SK-N-SH (cell line): ENCODE measurements around the gene LRP6. TPM values are rescaled to one million over a fixed set of nuclear protein-coding genes. Genes with fewer than 3 reads are reported as not detected.

ENCODE experiments used
- CTCF ChIA-PET: fragments of 300-600, 350-600 bp; formaldehyde crosslinking; extraction: SDS; loops from one replicate; lab custom pipeline; 2021; lab: Yijun Ruan, JAX
- POLR2A ChIA-PET: fragments of 350-600 bp; sonication (Branson Sonifier 250); formaldehyde crosslinking; extraction: SDS; loops from one replicate; lab custom pipeline; 2020; ENCODE audit warnings: antibody characterized with exemption, inconsistent platforms; lab: Yijun Ruan, JAX
- DNase-seq: peaks from one replicate; pipeline ENCODE4 v3.0.0; 2012
- H2AFZ ChIP-seq: fragments of 200-600 bp; sonication (generic); 2 replicates; pipeline ENCODE4 v1.8.1; 2016; ENCODE audit warnings: antibody characterized with exemption, mild to moderate bottlenecking, low read depth
- H3F3A ChIP-seq: fragments of 200-600 bp; sonication (generic); replicated peaks from 2 replicates; pipeline ENCODE3; 2016; ENCODE audit warnings: antibody characterized with exemption, mild to moderate bottlenecking; ENCODE audit not compliant: insufficient read depth
- H3K27ac ChIP-seq, 2 experiments: fragments of 200-500 bp in 1 of 2; fragments of 200-600 bp in 1 of 2; sonication (Bioruptor generic) in 1 of 2; sonication (generic), shearing (Covaris generic) in 1 of 2; 2 replicates each; pipeline versions ENCODE4 v1.5.1 to v1.6.1; 2014 to 2016; ENCODE audit warnings: low read depth in 2 of 2, inconsistent platforms in 1 of 2, low read length in 1 of 2, mild to moderate bottlenecking in 1 of 2, mixed read lengths in 1 of 2
- H3K27me3 ChIP-seq: fragments of 200-600 bp; sonication (generic), shearing (Covaris generic); 2 replicates; pipeline ENCODE4 v1.6.1; 2016; ENCODE audit warnings: mixed run types; ENCODE audit not compliant: insufficient read depth
- H3K36me3 ChIP-seq, 2 experiments: fragments of 200-500 bp in 1 of 2; fragments of 200-600 bp in 1 of 2; sonication (Bioruptor generic) in 1 of 2; sonication (generic) in 1 of 2; replicated peaks in 1 of 2; 2 replicates each; pipeline versions ENCODE3 to v1.5.1; 2014 to 2016; ENCODE audit warnings: low read length in 1 of 2, mild to moderate bottlenecking in 1 of 2; ENCODE audit not compliant: insufficient read depth in 2 of 2, control insufficient read depth in 1 of 2
- H3K4me1 ChIP-seq, 2 experiments: fragments of 200-500 bp in 1 of 2; fragments of 200-600 bp in 1 of 2; sonication (Bioruptor generic) in 1 of 2; sonication (generic), shearing (Covaris generic) in 1 of 2; 2 replicates each; pipeline versions ENCODE4 v1.5.1 to v1.6.1; 2014 to 2016; ENCODE audit warnings: low read depth in 1 of 2, low read length in 1 of 2, mixed run types in 1 of 2; ENCODE audit not compliant: insufficient read depth in 2 of 2, control insufficient read depth in 1 of 2
- H3K4me2 ChIP-seq: fragments of 200-600 bp; sonication (generic), shearing (Covaris generic); 2 replicates; pipeline ENCODE4 v1.6.1; 2017; ENCODE audit warnings: mixed run types
- H3K4me3 ChIP-seq, 2 experiments: fragments of 200-500 bp in 1 of 2; fragments of 200-600 bp in 1 of 2; sonication (Bioruptor generic) in 1 of 2; sonication (generic), shearing (Covaris generic) in 1 of 2; 2 replicates each; pipeline versions ENCODE4 v1.5.1 to v1.8.1; 2014 to 2016; ENCODE audit warnings: low read depth in 2 of 2, inconsistent platforms in 1 of 2, low read length in 1 of 2, mild to moderate bottlenecking in 1 of 2, mixed read lengths in 1 of 2, moderate library complexity in 1 of 2
- H3K79me2 ChIP-seq: fragments of 200-600 bp; sonication (generic); 2 replicates; pipeline ENCODE4 v1.8.1; 2017; ENCODE audit warnings: mild to moderate bottlenecking; ENCODE audit not compliant: insufficient read depth
- H3K9ac ChIP-seq: fragments of 200-600 bp; sonication (generic); 2 replicates; pipeline ENCODE4 v1.6.1; 2017; ENCODE audit warnings: mixed run types
- H3K9me2 ChIP-seq: fragments of 200-600 bp; sonication (generic); 2 replicates; pipeline ENCODE4 v1.6.1; 2017; ENCODE audit warnings: mixed run types
- H3K9me3 ChIP-seq: fragments of 200-600 bp; sonication (generic); 2 replicates; pipeline ENCODE4 v1.6.1; 2017; ENCODE audit warnings: mixed run types, mild to moderate bottlenecking, moderate library complexity
- H4K20me1 ChIP-seq: fragments of 200-600 bp; sonication (generic); 2 replicates; pipeline ENCODE4 v1.6.1; 2017; ENCODE audit warnings: mild to moderate bottlenecking, mixed run types; ENCODE audit not compliant: insufficient read depth
- CHD2 ChIP-seq: fragments of 150-350 bp; IDR thresholded peaks from 2 replicates; pipeline ENCODE4 v1.6.1; 2018; ENCODE audit warnings: low read length; ENCODE audit not compliant: partially characterized antibody
- EP300 ChIP-seq, 2 experiments: IDR thresholded peaks; 2 replicates each; pipeline versions ENCODE4 v1.4.0 to v1.6.1; 2012; ENCODE audit warnings: borderline replicate concordance in 1 of 2, low read depth in 1 of 2, low read length in 1 of 2
- EZH2phosphoT487 ChIP-seq: fragments of 200-600 bp; sonication (generic); IDR thresholded peaks from 2 replicates; pipeline ENCODE4 v1.6.1; 2017; ENCODE audit warnings: low read depth, mixed run types, mild to moderate bottlenecking, antibody characterized with exemption, moderate library complexity, borderline replicate concordance
- FOSL2 ChIP-seq: IDR thresholded peaks from 2 replicates; pipeline ENCODE4 v1.4.0; 2012; ENCODE audit warnings: low read depth, mild to moderate bottlenecking, moderate library complexity, borderline replicate concordance
- FOXJ3 ChIP-seq: sonication (generic); formaldehyde crosslinking; IDR thresholded peaks from 2 replicates; pipeline ENCODE4 v1.5.1; 2020; ENCODE audit warnings: mild to moderate bottlenecking, missing genetic modification reagents
- MXI1 ChIP-seq: IDR thresholded peaks from 2 replicates; pipeline ENCODE4 v1.6.1; 2012; ENCODE audit warnings: mild to moderate bottlenecking, low read depth, low read length, improper control_type of control experiment
- PBX3 ChIP-seq: IDR thresholded peaks from 2 replicates; pipeline ENCODE4; 2012
- POLR2AphosphoS5 ChIP-seq: IDR thresholded peaks from 2 replicates; pipeline ENCODE4 v1.6.1; 2012; ENCODE audit warnings: low read depth, low read length
- RCOR1 ChIP-seq: fragments of 150-350 bp; IDR thresholded peaks from 2 replicates; pipeline ENCODE4 v1.6.1; 2017; ENCODE audit warnings: antibody characterized with exemption, low read length
- REST ChIP-seq: IDR thresholded peaks from 2 replicates; pipeline ENCODE4 v1.6.1; 2012; ENCODE audit warnings: mild to moderate bottlenecking, low read depth, low read length, moderate library complexity
- TAF1 ChIP-seq: IDR thresholded peaks from 2 replicates; pipeline ENCODE4 v1.6.1; 2012; ENCODE audit warnings: low read depth, mild to moderate bottlenecking, low read length, moderate library complexity, borderline replicate concordance
- TCF12 ChIP-seq: IDR thresholded peaks from 2 replicates; pipeline ENCODE4 v1.4.0; 2012
- TEAD4 ChIP-seq: IDR thresholded peaks from 2 replicates; pipeline ENCODE4 v1.4.0; 2012; ENCODE audit warnings: mild to moderate bottlenecking, borderline replicate concordance; ENCODE audit not compliant: insufficient read depth
- USF2 ChIP-seq: fragments of 150-350 bp; IDR thresholded peaks from 2 replicates; pipeline ENCODE4 v1.6.1; 2017; ENCODE audit warnings: antibody characterized with exemption, low read length, low read depth, borderline replicate concordance
- YY1 ChIP-seq: IDR thresholded peaks from 2 replicates; pipeline ENCODE4 v1.4.0; 2012; ENCODE audit warnings: low read depth, mild to moderate bottlenecking
- WGBS: methylation state at CpG from one replicate; pipeline ENCODE4 v1.1.6; 2017; ENCODE audit warnings: low lambda C conversion rate; 5-methylcytosine and 5-hydroxymethylcytosine counted together
- polyA plus RNA-seq, 3 experiments: library from polyadenylated mRNA; depleted of rRNA; stranded (reverse); fragments of >200 nt; gene quantifications; 2 replicates each; pipeline ENCODE4 v1.2.3, GENCODE V29; 2012
- TF ChIP-seq, protein P1 (sequence below): IDR thresholded peaks from 2 replicates; pipeline ENCODE4 v1.4.0; 2012; ENCODE audit warnings: low read depth, borderline replicate concordance
- TF ChIP-seq, protein P2 (sequence below): IDR thresholded peaks from 2 replicates; pipeline ENCODE4 v1.4.0; 2012; ENCODE audit warnings: low read depth

The LRP6 gene
- polyA plus RNA-seq, 1 of the 3 experiments (the other 2 are of a cell fraction): 13.7 TPM

GRCh38 chr12:12210416-12210815 lies 56.4 kb downstream of the LRP6 start:
- Histone ChIP-seq H2AFZ (no peak overlapping the region), H3K4me1 (peaks cover 3 to 32% of the 10 kb centered on the region in 2 experiments), H3K9me3 (no peaks in the 10 kb centered on the region), H3K9ac (no peak overlapping the region), H4K20me1 (peaks cover 6% of the 10 kb centered on the region; the same call in 1 of the 2 replicates), H3K9me2 (no peaks in the 10 kb centered on the region), H3K27ac (no peak overlapping the region), H3K79me2 (peaks cover 85% of the 10 kb centered on the region), H3F3A (peaks cover 22% of the 10 kb centered on the region), H3K36me3 (peaks cover 0 to 2% of the 10 kb centered on the region in 2 experiments), H3K27me3 (no peaks in the 10 kb centered on the region), H3K4me3 (no peak overlapping the region), H3K4me2 (no peak overlapping the region)
- ChIA-PET CTCF (no interaction called here), POLR2A (no interaction called here)
- 100% methylated on average over 1 of the region's 1 CpG for WGBS
- DNase-seq: no peak
- TF ChIP-seq USF2 (no peak), MXI1 (no peak), TCF12 (no peak), REST (no peak), TAF1 (no peak), CHD2 (no peak), EZH2phosphoT487 (no peak), RCOR1 (no peak)

DNA sequence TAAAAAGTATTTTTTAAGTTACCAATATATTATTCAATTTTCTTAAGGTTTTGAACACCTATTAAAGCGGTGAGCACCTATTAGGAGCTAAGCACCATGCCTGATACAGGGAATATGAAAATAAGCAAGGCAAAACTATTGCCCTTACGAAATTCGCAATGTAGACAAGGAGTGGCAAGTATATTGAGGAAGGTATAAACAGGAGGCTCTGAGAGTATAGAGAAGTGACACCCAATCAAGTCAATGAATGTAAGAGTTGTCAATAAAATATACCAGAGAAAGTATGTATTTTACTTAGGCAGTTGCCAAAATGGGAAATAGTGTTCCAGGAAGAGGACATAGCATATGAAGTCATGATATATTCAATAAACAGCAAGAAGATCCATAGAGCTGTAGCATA lies 57.2 kb downstream of the LRP6 start:
- H3K9ac ChIP-seq: no peak overlapping the region
- no peaks in the 10 kb centered on the region for H3K9me3 ChIP-seq
- no peaks in the 10 kb centered on the region for H3K9me2 ChIP-seq
- H3K4me2 ChIP-seq: no peak overlapping the region
- H3K79me2 ChIP-seq: peaks cover 91% of the 10 kb centered on the region
- no peak overlapping the region for H3K27ac ChIP-seq
- ChIA-PET CTCF (no interaction called here), POLR2A (no interaction called here)
- no peak overlapping the region for H3K4me3 ChIP-seq
- no peaks in the 10 kb centered on the region for H3K27me3 ChIP-seq
- peaks cover 0 to 2% of the 10 kb centered on the region in 2 experiments for H3K36me3 ChIP-seq
- WGBS: 98% methylated on average over 3 of the region's 3 CpGs
- H4K20me1 ChIP-seq: peaks cover 6% of the 10 kb centered on the region; the same call in 1 of the 2 replicates
- peaks cover 0 to 25% of the 10 kb centered on the region in 2 experiments for H3K4me1 ChIP-seq
- no peak overlapping the region for H2AFZ ChIP-seq
- no peak for DNase-seq
- H3F3A ChIP-seq: peaks cover 14% of the 10 kb centered on the region
- TF ChIP-seq TEAD4 (no peak), EP300 (IDR thresholded peaks at IDR 0.05; ENCODE audit: borderline replicate concordance in 1 of 2, low read depth in 1 of 2, low read length in 1 of 2) (no peak), POLR2AphosphoS5 (no peak), TCF12 (no peak), TAF1 (no peak), MXI1 (no peak), FOSL2 (no peak), RCOR1 (no peak), FOXJ3 (CRISPR knock-in tag) (no peak), PBX3 (no peak), USF2 (no peak), YY1 (no peak)
- TF ChIP-seq, protein P1, sequence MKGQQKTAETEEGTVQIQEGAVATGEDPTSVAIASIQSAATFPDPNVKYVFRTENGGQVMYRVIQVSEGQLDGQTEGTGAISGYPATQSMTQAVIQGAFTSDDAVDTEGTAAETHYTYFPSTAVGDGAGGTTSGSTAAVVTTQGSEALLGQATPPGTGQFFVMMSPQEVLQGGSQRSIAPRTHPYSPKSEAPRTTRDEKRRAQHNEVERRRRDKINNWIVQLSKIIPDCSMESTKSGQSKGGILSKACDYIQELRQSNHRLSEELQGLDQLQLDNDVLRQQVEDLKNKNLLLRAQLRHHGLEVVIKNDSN: no peak
- TF ChIP-seq, protein P2, sequence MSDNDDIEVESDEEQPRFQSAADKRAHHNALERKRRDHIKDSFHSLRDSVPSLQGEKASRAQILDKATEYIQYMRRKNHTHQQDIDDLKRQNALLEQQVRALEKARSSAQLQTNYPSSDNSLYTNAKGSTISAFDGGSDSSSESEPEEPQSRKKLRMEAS: no peak
